Activated T-helper 1 cell treated with anti-CD3 and anti-CD28 coated beads, Interleukin-12 subunit alpha, Interleukin-12 subunit beta, Interleukin-2, Interleukin-4 antibody, amounts not matched to agents 30 ng/mL and 10 ng/mL and 1 ng/mL, durations not matched to agents 14 hours and 24 hours and 36 hours (primary cell): ENCODE data around the gene SLIT3. TPM values are rescaled to one million over a fixed set of nuclear protein-coding genes. Genes with fewer than 3 reads are reported as not detected.

Experiments
- DNase-seq: peaks from one replicate; pipeline ENCODE4 v3.0.0; 2021; ENCODE audit warnings: low spot score
- H3K27ac Mint-ChIP-seq: one replicate; pipeline ENCODE4 v1.8.0; 2021; ENCODE audit warnings: mild to moderate bottlenecking, mixed read lengths
- H3K27me3 Mint-ChIP-seq: one replicate; pipeline ENCODE4 v1.8.0; 2022; ENCODE audit warnings: mild to moderate bottlenecking, moderate library complexity, mixed read lengths; ENCODE audit not compliant: insufficient read depth
- H3K36me3 Mint-ChIP-seq: one replicate; pipeline ENCODE4 v1.8.0; 2021; ENCODE audit warnings: low read depth, mixed read lengths
- H3K4me1 Mint-ChIP-seq: one replicate; pipeline ENCODE4 v1.8.0; 2021; ENCODE audit warnings: low read depth, mixed read lengths
- H3K4me3 Mint-ChIP-seq: one replicate; pipeline ENCODE4 v1.8.0; 2021; ENCODE audit warnings: mild to moderate bottlenecking, moderate library complexity, mixed read lengths
- H3K9me3 Mint-ChIP-seq: one replicate; pipeline ENCODE4 v1.8.0; 2021; ENCODE audit warnings: mixed read lengths
- intact Hi-C: fragments of 100-400 bp; cut with micrococcal nuclease; formaldehyde crosslinking; loops from one replicate; pipeline ENCODE4 v1.15.1; 2024
- total RNA-seq: library from RNA; stranded (reverse); gene quantifications from 2 replicates; pipeline ENCODE4 v1.2.3, GENCODE V29; 2022

Gene SLIT3
- total RNA-seq, 1 donor from 2014 or later, result 0.03 TPM

GRCh38 chr5:168817591-168817990, 483.3 kb downstream of the SLIT3 start:
- H3K4me3 Mint-ChIP-seq, result no peak overlapping the region
- no peaks in the 10 kb centered on the region for H3K9me3 Mint-ChIP-seq
- intact Hi-C loops, result no loop called here
- no peak overlapping the region for H3K27ac Mint-ChIP-seq
- no peak for DNase-seq
- H3K27me3 Mint-ChIP-seq, result peaks cover 4% of the 10 kb centered on the region
- peaks cover 5% of the 10 kb centered on the region for H3K4me1 Mint-ChIP-seq
- no peaks in the 10 kb centered on the region for H3K36me3 Mint-ChIP-seq

DNA sequence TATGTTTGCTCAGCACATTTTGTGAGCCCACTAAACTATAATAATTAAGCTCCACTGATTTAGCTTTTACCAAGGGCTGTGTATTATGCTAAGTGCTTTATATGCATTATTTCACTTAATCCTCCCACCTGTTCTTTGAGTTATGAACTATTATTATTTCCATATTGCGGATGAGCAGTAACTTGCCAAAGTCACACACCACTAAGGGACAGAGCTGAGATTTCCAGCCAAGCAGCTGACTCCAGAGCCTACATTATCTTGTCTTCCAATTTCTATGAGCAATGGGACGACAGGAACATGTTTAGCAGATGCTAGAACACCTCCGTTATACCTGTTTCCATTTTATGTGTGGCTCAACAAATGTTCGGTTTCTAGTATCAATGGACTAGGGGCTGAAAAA, 484.3 kb downstream of the SLIT3 start:
- Mint-ChIP-seq H3K4me1 (no peaks in the 10 kb centered on the region), H3K27me3 (peaks cover 6% of the 10 kb centered on the region), H3K27ac (no peak overlapping the region), H3K4me3 (no peak overlapping the region), H3K36me3 (no peaks in the 10 kb centered on the region), H3K9me3 (no peaks in the 10 kb centered on the region)
- no peak for DNase-seq
- intact Hi-C loops, result no loop called here

DNA sequence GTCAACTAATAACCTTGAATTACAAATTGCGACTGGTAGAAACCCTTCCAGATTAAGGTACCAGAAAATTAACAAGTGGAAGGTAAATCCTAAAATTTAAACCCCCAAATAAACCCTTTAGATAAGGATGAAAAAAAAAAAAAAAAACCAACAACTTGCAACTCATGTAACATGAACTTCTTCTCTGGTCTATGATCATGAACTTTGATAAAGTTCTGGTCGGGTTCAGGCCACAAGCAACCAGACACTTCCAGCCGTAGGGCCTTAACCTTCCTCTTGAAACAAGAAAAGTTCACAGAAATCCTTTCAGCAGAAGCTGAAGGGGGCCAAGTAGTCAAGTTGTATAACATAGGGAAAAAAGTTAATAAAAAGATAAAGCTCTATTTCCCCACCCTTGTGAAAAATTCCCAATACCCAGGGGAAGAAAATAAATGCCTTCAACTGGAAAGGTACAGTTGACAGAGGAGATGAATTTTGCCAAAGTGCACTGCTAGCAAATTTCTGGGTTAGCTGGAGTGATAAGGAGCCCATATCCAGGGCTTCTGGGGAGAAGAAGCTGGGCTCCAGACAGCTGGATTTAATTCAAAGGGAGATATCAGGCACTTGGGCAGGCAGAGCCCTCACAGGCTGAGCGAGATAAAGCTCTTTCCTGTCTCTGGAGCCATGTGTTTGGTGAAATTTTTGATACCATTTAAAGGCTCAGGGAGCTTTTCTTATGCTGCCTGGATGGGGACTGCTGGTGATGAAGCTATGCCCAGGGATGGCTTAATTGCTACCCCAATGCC, 487.6 kb downstream of the SLIT3 start:
- no peak for DNase-seq
- peaks cover 8% of the 10 kb centered on the region for H3K27me3 Mint-ChIP-seq
- intact Hi-C loops, result no loop called here
- H3K4me1 Mint-ChIP-seq, result no peaks in the 10 kb centered on the region
- H3K36me3 Mint-ChIP-seq, result no peaks in the 10 kb centered on the region
- H3K27ac Mint-ChIP-seq, result no peak overlapping the region
- H3K9me3 Mint-ChIP-seq, result no peaks in the 10 kb centered on the region
- no peak overlapping the region for H3K4me3 Mint-ChIP-seq

DNA sequence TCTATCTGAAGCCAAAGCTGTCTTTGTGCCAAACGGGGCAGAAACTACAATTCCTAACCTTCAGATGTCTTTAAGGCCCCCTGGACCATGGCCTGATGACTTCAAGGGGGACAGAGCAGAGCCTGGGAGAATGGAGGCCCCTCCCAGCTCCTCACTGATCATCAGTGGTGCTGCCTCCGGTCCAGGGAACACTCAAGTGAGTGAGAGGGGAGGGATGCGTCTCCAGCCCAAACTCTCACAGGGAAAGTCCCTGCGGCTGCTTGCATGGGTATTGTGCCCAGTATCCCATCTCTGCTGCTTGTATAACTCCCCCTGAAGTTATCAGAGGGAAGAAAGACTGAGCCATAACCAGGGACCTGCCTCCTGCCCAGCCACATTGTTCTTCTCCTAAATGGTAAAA, 490.3 kb downstream of the SLIT3 start:
- Mint-ChIP-seq H3K27me3 (peaks cover 11% of the 10 kb centered on the region), H3K36me3 (no peaks in the 10 kb centered on the region), H3K4me1 (no peaks in the 10 kb centered on the region), H3K9me3 (no peaks in the 10 kb centered on the region), H3K27ac (no peak overlapping the region), H3K4me3 (no peak overlapping the region)
- no peak for DNase-seq
- intact Hi-C loops, result no loop called here

DNA sequence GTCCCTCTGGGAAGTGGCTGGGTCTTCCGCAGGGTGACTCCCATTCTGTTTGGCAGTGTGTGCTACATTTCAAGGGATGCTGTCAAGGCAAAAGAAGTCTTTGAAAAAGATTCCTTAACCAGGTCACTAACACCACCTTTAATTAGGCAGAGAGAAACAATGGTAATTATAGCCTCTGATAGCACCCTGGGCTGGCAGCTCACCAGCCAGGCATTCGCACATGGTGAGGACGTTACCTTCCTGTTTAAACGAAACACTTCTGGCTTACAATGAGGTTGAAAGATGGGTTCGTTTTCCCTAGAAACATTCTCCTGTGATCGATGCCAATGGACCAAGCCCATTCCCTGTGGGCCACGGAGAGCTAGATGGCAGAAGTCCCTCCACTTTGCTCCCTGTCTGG, 491.7 kb downstream of the SLIT3 start:
- Mint-ChIP-seq H3K4me1 (no peaks in the 10 kb centered on the region), H3K9me3 (no peaks in the 10 kb centered on the region), H3K4me3 (no peak overlapping the region), H3K36me3 (no peaks in the 10 kb centered on the region), H3K27me3 (peaks cover 11% of the 10 kb centered on the region), H3K27ac (no peak overlapping the region)
- DNase-seq, result no peak
- intact Hi-C loops, result no loop called here

GRCh38 chr5:168808051-168808616, 492.8 kb downstream of the SLIT3 start:
- peaks cover 11% of the 10 kb centered on the region for H3K27me3 Mint-ChIP-seq
- H3K4me1 Mint-ChIP-seq, result no peaks in the 10 kb centered on the region
- H3K9me3 Mint-ChIP-seq, result no peaks in the 10 kb centered on the region
- no peak for DNase-seq
- no peak overlapping the region for H3K4me3 Mint-ChIP-seq
- intact Hi-C loops, result no loop called here
- no peaks in the 10 kb centered on the region for H3K36me3 Mint-ChIP-seq
- H3K27ac Mint-ChIP-seq, result no peak overlapping the region

GRCh38 chr5:168807287-168807686, 493.7 kb downstream of the SLIT3 start:
- no peak for DNase-seq
- H3K4me1 Mint-ChIP-seq, result peaks cover 6% of the 10 kb centered on the region
- intact Hi-C loops, result no loop called here
- H3K36me3 Mint-ChIP-seq, result no peaks in the 10 kb centered on the region
- H3K27me3 Mint-ChIP-seq, result peaks cover 11% of the 10 kb centered on the region
- H3K27ac Mint-ChIP-seq, result no peak overlapping the region
- H3K4me3 Mint-ChIP-seq, result no peak overlapping the region
- H3K9me3 Mint-ChIP-seq, result no peaks in the 10 kb centered on the region

GRCh38 chr5:168803541-168803940, 497.4 kb downstream of the SLIT3 start:
- Mint-ChIP-seq H3K4me3 (no peak overlapping the region), H3K27me3 (peaks cover 7% of the 10 kb centered on the region), H3K36me3 (no peaks in the 10 kb centered on the region), H3K4me1 (peaks cover 21% of the 10 kb centered on the region), H3K27ac (no peak overlapping the region), H3K9me3 (no peaks in the 10 kb centered on the region)
- no peak for DNase-seq
- intact Hi-C loops, result loop anchor here (2.0 kb wide), 1 partner anchor 19 kb away; no protein-coding TSS in a partner anchor

GRCh38 chr5:168802337-168802736, 498.6 kb downstream of the SLIT3 start:
- DNase-seq, result no peak
- peaks cover 32% of the 10 kb centered on the region for H3K4me1 Mint-ChIP-seq
- no peaks in the 10 kb centered on the region for H3K9me3 Mint-ChIP-seq
- peaks cover 3% of the 10 kb centered on the region for H3K27me3 Mint-ChIP-seq
- peak overlapping the region; percentile 70 for H3K4me3 Mint-ChIP-seq
- no peaks in the 10 kb centered on the region for H3K36me3 Mint-ChIP-seq
- intact Hi-C loops, result loop anchor here (1.0 to 2.0 kb wide), 4 partner anchors 8 to 50 kb away; no protein-coding TSS in a partner anchor
- peak overlapping the region; percentile 79 for H3K27ac Mint-ChIP-seq

DNA sequence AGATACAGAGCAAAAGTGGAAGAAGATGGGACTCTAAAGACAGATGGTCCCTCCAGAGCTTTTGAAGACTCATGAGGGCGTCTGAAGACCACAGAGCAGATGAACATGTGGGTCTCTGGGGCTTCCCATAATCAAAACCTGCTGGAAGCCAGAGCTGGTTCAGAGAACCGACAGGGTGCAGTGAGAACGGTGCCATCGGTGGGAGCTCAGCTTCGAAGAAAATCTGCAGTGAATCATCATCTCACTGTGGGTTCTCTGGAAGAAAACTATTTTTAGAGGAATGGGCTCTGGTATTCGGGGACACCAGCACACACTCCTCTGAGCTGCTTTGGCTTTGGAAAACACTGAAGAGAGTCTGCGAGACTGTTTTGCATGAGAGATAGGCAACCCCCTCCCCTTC, 499.4 kb downstream of the SLIT3 start:
- peak overlapping the region; percentile 40 for H3K27ac Mint-ChIP-seq
- peaks cover 36% of the 10 kb centered on the region for H3K4me1 Mint-ChIP-seq
- peaks cover 3% of the 10 kb centered on the region for H3K27me3 Mint-ChIP-seq
- intact Hi-C loops, result no loop called here
- no peaks in the 10 kb centered on the region for H3K36me3 Mint-ChIP-seq
- H3K4me3 Mint-ChIP-seq, result peak overlapping the region; percentile 15
- H3K9me3 Mint-ChIP-seq, result no peaks in the 10 kb centered on the region
- DNase-seq, result no peak

DNA sequence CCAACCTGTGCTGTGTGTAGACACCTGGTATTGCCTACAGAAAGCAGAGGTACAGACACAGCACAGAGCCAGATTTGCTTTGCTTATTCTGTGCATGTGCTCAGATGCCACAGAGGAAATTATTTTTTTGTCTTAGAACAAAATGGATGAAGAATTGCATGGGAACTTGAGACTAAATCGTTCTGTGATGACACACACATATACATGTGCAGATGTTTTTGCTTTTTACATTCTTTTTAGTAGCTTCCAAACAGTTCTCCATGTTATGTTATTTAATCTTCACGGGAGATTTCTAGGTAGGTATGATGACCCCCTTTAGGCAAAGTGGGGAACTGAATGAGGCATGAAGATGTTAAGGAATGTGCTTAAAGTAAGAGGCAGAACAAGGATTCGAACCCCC, 500.2 kb downstream of the SLIT3 start:
- intact Hi-C loops, result no loop called here
- peaks cover 3% of the 10 kb centered on the region for H3K27me3 Mint-ChIP-seq
- H3K4me3 Mint-ChIP-seq, result no peak overlapping the region
- no peak for DNase-seq
- peaks cover 39% of the 10 kb centered on the region for H3K4me1 Mint-ChIP-seq
- no peaks in the 10 kb centered on the region for H3K9me3 Mint-ChIP-seq
- no peaks in the 10 kb centered on the region for H3K36me3 Mint-ChIP-seq
- no peak overlapping the region for H3K27ac Mint-ChIP-seq

GRCh38 chr5:168798065-168799023, 502.6 kb downstream of the SLIT3 start:
- Mint-ChIP-seq H3K27ac (peak overlapping the region; percentile 68), H3K9me3 (no peaks in the 10 kb centered on the region), H3K36me3 (no peaks in the 10 kb centered on the region), H3K4me1 (peaks cover 56% of the 10 kb centered on the region), H3K27me3 (peaks cover 3% of the 10 kb centered on the region), H3K4me3 (no peak overlapping the region)
- intact Hi-C loops, result loop anchor here (1.0 kb wide), 1 partner anchor 38 kb away; no protein-coding TSS in a partner anchor
- DNase-seq, result no peak
